GM18520 (cell line): ENCODE measurements around the gene MGA.

Source experiments
- ATAC-seq: cut with Tn5 transposase; IDR thresholded peaks from one replicate; pipeline ENCODE4 v1.9.1; 2021; ENCODE audit not compliant: unreplicated experiment

Gene MGA

GRCh38 chr15:41804916-41805666 is 144.9 kb downstream of the MGA start:
- no peak for ATAC-seq

GRCh38 chr15:41805711-41806110 is 145.5 kb downstream of the MGA start:
- ATAC-seq: no peak

- no peak for ATAC-seq
These were observed 146.3 kb downstream of the MGA start for GRCh38 chr15:41806291-41807181.

- ATAC-seq: no peak
These were observed 148.9 kb downstream of the MGA start for GRCh38 chr15:41809121-41809520.

GRCh38 chr15:41809526-41810220 is 149.5 kb downstream of the MGA start:
- ATAC-seq: no peak

GRCh38 chr15:41810651-41811431 is 150.6 kb downstream of the MGA start:
- ATAC-seq: no peak

GRCh38 chr15:41811432-41812195 is 151.4 kb downstream of the MGA start:
- no peak for ATAC-seq

- no peak for ATAC-seq
These were observed 152.7 kb downstream of the MGA start for GRCh38 chr15:41812820-41813375.

GRCh38 chr15:41813426-41813825 is 153.2 kb downstream of the MGA start:
- ATAC-seq: no peak

- no peak for ATAC-seq
These were observed 154.3 kb downstream of the MGA start for GRCh38 chr15:41814534-41814933.

GRCh38 chr15:41816788-41817187 is 156.6 kb downstream of the MGA start:
- no peak for ATAC-seq

GRCh38 chr15:41817327-41817726 is 157.1 kb downstream of the MGA start:
- no peak for ATAC-seq

- ATAC-seq: no peak
These were observed 157.6 kb downstream of the MGA start for GRCh38 chr15:41817781-41818180.

GRCh38 chr15:41819455-41820050 is 159.3 kb downstream of the MGA start:
- no peak for ATAC-seq

GRCh38 chr15:41820791-41821423 is 160.7 kb downstream of the MGA start:
- ATAC-seq: no peak

GRCh38 chr15:41821831-41822230 is 161.6 kb downstream of the MGA start:
- ATAC-seq: no peak

- no peak for ATAC-seq
These were observed 162.3 kb downstream of the MGA start for GRCh38 chr15:41822471-41822870.
